SKM-1 treated with dmso at 0.1 percent for 144 hours (cell line): ENCODE results near the gene SLC46A1.

Source experiments
- DNase-seq: peaks from one replicate; lab custom pipeline; 2025; ENCODE audit not compliant: unreplicated experiment; lab: John Stamatoyannopoulos, UW

SLC46A1 gene

DNA sequence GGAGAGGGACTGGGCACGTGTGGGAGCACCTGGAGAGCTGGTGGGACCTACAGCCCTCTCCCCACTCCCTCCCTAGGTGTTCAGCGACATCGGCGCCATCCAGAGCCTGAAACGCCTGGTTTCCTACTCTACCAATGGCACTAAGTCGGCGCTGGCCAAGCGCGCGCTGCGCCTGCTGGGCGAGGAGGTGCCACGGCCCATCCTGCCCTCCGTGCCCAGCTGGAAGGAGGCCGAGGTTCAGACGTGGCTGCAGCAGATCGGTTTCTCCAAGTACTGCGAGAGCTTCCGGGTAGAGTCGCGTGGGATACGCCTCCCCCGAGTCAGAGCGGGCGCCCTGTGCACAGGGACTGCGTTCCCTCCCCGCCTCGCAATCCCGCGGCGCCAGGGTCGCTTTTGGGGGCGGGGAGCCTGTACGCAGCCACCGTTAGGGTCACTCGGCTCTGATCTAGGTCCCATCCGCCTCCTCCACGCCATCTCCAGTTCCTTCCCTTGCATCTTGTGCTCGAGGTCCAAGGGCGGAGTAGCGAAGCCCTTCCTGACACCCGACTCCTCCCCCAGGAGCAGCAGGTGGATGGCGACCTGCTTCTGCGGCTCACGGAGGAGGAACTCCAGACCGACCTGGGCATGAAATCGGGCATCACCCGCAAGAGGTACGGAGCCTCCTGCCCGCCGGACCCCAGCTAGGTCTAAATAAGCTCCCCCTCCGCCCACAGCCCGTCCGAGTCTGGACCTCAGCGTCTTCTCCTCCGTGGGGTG is 21.6 kb downstream of the SLC46A1 start:
- no peak for DNase-seq

DNA sequence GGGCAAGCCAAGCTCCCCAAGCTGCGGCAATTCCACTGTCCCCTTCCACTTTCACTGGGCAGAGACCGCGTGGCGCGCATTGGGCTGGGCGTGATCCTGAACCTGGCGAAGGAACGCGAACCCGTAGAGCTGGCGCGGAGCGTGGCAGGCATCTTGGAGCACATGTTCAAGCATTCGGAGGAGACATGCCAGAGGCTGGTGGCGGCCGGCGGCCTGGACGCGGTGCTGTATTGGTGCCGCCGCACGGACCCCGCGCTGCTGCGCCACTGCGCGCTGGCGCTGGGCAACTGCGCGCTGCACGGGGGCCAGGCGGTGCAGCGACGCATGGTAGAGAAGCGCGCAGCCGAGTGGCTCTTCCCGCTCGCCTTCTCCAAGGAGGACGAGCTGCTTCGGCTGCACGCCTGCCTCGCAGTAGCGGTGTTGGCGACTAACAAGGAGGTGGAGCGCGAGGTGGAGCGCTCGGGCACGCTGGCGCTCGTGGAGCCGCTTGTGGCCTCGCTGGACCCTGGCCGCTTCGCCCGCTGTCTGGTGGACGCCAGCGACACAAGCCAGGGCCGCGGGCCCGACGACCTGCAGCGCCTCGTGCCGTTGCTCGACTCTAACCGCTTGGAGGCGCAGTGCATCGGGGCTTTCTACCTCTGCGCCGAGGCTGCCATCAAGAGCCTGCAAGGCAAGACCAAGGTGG is 24.7 kb downstream of the SLC46A1 start:
- DNase-seq: no peak

DNA sequence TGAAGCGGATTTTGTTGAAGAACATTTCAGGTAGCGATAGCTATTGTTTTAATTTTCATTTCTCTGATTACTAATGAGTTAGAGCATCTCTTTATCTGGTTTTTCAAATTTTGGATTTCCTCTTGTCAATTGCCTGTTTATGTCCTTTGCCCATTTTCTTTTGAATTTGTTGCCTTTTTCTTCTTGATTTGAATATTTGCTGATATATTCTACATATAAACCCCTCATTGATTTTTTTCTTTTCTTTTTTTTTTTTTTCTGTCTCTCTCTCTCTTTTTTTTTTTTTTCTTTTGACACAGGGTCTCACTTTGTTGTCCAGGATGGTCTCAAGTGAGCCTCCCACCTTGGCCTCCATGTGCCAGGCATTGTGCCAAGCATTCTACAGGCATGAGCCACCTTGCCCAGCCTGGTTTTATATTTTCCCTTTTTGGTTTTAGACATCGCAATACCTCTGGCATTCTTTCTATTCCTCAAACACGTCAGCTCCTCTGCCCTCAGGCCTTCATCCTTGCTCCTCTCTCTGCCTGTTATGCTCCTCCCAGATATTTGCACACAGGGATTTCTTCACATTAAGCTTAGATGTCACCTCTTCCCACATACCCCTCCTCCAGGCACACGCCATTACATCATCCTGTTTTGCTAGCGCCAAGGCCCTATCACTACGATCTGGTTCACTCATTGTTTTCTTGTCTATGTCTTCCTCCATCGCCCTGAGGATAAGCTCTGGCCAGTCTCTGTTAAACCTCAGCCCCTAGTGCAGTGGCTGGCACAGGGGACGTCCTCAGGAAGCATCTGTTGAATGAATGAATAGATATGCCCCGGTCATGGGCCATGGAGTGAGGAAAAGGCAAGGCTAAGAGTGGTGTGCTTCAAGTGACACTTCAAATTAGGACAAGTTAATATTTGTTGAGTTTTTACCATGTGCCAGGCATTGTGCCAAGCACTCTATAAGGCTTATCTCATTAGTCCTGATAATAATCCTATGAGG is 25.9 kb downstream of the SLC46A1 start:
- no peak for DNase-seq

DNA sequence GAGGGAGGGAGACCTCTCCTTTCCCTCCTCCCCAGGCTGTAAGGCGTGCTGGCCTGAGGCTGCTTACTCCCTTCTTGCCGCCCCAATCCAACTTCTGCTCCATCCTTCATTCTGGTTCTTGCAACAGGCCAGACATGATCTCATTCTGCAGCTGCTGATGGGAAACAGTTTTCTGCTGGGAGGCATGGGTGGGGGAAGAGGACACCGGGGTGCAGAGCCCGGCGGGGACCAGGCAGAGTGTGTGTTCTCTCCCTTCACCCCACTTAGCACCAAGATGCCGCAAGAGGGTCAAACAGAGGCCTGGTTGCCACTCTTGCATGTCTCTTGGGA is 33.1 kb downstream of the SLC46A1 start:
- DNase-seq: no peak

DNA sequence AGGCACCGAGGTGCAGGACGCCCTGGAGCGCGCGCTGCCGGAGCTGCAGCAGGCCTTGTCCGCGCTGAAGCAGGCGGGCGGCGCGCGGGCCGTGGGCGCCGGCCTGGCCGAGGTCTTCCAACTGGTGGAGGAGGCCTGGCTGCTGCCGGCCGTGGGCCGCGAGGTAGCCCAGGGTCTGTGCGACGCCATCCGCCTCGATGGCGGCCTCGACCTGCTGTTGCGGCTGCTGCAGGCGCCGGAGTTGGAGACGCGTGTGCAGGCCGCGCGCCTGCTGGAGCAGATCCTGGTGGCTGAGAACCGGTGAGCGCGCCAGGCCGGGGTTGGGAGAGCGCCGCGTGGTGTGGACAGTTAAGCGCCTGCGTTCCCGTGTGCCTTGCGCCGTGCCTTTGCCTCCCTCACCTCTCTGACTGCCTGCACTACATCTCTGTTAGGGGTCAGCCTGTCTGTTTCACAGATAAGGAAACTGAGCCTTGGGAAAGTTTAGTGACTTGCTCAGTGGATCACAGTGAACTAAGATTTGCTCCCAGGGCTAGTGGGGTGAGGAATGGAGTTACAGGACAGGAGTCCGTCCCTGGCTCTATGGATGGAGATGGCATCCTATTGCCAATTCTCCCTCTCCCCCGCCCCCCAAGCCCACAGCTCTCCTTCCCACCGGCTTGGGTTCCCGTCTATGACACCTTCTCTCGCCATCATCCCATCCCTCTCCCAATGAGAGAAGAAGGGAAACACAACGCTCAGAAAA is 33.6 kb downstream of the SLC46A1 start:
- DNase-seq: no peak

DNA sequence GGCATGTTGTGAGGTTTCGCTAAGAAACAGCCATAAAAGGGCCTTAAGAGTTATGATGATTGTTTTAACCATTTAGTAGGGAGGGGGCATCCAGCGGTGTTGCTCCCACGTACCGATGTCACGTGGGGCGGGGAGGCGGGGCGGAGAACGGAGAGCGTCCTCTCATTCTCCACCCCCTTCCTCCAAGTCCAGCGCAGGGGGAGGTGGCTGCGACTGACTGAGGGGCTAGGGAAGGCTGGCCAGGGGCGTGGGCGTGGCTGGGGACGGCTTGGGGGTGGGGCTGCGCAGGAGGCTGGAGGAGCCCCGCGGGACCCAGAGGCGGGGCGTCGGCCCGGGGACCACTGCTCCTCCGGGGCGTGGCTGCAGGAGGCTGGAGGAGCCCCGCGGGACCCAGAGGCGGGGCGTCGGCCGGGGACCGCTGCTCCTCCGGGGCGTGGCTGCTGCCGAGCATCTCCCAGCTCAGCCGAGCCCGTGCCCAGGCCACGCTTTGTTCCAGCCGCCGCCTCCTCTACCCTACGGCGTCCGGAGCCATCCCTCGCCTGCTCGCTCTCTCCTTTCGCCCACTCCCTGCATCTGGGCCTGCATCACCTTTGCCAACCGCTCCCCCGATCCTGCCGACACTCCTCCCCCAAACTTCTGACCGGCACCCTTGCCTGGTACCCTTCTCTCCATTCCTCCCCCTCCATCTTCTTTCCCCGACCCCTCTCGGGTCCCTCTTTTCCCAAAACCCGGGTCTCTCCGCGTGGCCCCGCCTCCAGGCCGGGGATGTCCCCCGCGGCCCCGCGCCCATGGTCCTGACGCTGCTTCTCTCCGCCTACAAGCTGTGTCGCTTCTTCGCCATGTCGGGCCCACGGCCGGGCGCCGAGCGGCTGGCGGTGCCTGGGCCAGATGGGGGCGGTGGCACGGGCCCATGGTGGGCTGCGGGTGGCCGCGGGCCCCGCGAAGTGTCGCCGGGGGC is 34.5 kb downstream of the SLC46A1 start, which contains the start of gene SARM1:
TSS of gene SARM1 (plus strand) at position 450 of the 958 bp plus-strand sequence. CDS start at position 789, 339 bp downstream.
- DNase-seq: no peak

DNA sequence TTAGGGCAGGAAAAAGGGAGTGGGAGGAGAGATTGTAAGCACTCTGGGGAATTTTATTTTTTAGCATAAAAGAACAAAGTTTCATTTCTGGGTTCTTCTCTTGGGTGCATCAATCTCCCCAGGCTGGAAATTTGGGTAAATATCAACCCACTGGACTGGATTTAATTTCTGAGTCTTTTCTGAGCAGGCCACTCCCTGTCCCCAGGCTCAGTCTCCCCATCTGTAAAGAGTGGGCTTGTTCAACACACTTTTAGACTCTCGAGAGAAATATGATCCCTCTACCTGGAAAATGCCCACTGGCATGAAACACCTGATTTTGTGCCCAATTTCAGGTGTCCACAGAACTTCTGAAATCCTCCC is 35.3 kb downstream of the SLC46A1 start:
- DNase-seq: no peak

DNA sequence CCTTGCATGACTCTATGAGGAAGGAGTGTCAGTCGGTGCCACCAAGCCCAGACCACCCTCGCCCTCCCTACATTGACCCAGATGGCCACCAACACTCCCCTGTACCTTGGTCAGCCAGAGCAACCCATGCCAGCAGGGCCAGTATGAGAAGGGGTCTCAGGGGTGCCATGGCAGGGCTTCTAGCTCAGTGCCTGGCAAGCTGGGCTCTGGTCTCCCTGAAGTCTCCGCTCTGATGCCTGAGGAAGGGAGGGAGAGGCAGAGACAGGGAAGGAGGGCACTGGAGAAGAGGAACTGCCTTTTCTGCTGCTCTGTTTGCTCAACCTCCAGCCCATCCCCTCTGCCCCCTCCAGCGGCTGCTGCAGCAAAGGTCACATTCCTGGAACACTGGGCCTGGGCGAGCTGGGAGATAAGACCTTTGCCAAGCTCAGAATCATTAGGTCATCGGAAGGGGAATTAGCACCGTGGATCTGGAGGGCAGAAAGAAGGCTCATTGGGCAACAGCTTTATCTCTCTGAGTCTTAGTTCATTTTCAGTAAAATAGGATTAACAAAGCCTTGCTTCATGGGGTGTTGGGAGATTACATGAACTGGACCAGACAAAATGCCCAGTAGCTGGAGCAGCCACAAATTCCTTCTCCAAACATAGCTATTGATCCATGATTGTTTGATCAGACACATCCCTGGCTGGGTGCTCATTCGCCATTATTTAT is 35.8 kb downstream of the SLC46A1 start, which contains the start of gene VTN:
TSS of gene VTN (minus strand) at position 273 of the 709 bp plus-strand sequence. CDS start at position 169, 104 bp downstream.
- peak; percentile 46 for DNase-seq

DNA sequence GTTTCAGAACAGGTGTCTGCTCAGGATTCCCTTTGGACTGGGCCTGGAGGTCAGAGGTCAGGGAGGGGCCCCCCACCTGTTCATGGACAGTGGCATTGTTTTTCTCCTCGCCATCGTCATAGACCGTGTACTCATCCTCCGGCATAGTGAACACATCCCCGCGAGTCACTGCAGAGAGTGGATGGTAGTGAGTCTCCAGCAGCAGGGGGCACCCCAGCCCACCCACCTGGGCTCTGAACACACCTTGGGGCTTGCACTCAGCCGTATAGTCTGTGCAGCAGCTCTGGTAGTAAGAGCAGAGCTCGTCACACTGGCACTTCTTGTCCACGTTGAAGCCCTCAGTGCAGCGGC is 36.4 kb downstream of the SLC46A1 start:
- no peak for DNase-seq

DNA sequence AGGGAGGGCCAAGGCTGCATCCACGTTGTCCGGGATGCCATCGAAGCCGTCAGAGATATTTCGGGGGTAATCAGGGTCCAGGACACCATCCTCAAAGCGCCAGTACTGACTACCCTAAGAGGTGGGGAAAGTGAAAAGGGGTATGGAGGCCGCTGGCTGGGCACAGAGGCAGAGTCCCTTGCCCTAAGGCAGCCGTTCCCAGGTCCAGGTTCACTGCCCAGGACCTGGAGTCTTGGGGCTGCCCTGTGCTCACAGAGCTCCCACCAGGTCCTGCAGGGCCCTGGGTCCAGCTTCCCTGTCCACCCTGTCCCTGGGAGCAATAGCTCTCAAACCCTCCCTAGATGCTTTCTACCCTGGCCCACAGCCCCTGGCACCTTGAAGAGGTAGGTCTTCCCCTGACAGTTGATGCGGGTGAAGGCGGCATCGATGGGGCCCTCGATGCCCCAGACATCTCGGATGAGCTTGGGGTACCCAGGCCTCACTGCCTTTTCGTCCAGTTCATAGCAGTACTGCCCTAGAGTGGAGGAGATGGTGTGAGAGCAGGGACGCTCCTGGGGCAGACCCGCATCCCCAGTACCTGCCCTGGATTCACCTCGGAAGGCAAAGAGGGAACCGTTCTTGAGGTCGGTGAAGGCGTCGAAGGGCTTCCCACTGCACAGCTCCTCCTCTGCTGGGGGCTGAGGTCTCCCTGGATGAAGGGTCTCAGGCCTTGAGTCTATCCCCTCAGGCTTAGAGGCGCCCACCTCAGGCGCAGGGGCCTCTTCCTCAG is 36.9 kb downstream of the SLC46A1 start:
- DNase-seq: no peak

DNA sequence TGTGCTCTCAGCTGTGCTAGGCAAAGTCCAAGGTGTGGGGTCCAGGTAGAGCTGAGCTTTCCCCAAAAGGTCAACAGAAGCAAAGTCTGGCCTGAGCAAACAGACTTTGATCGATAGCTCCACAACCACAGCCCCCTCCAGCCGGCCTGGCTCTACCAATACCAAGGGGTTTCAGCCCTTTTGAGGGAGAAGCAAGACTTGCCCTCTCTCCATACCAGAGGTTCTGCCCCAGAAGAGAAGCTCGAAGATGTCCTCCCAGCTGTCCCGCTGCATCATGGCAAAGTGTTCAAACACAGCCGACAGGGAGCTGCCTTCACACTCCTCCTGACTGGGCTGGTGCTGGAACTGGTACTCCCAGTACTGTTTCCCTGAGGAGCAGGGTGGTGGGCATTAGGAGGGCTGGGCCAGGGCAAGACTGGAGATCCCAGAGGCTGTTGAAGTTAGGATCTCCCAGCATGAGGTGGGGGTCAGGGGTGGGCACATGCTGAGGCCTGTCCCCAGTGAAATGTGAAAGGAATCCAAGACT is 37.6 kb downstream of the SLC46A1 start:
- DNase-seq: no peak

DNA sequence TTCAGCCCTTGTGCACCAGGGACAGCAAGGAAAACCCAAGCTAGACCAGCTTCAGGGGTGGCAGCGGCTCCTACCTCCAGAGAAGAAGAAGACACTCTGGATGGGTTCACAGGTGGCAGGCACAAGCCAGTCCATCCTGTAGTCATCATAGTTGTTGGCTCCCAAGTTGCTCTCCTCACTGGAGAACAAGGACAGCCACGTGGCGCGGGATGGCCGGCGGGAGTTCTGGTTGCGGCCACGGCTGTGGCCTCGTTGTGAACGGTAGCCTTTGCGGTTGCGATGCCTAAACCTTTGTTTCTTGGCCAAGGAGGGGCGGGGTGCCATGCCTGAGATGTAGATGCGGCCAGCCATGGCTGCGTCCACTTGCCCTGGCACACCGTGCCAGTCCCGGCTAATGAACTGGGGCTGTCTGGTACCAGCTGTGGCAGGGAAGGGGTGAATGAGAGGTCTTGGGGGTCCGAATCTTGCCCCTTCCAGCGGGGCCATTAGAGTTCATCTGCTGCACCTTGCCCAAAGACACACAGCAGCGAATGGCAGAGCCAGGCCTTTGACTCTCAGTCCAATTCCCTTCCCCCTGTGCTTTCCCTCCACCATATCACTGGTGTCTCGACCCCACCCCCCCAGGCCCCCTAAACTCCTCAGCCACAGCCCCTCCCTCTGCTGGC is 38.2 kb downstream of the SLC46A1 start:
- no peak for DNase-seq

DNA sequence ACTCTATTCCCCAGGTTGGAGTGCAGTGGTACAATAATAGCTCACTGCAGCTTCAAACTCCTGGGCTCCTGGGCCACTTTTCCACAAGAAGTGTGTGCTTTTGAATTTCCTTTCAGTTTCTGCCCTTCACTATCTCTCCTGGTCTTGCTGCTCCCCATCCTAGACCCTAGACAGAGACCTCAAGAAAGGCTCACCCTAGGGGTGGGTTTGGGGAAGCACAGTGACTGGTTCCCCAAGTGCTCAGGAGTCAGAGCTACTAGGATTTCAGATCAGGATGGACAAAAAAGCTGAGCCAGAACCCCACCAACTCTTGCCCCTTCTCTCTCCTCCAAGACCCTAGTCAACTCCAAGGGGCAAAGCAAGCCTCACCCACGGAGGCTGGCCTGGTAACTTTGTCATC is 39.4 kb downstream of the SLC46A1 start:
- DNase-seq: no peak

DNA sequence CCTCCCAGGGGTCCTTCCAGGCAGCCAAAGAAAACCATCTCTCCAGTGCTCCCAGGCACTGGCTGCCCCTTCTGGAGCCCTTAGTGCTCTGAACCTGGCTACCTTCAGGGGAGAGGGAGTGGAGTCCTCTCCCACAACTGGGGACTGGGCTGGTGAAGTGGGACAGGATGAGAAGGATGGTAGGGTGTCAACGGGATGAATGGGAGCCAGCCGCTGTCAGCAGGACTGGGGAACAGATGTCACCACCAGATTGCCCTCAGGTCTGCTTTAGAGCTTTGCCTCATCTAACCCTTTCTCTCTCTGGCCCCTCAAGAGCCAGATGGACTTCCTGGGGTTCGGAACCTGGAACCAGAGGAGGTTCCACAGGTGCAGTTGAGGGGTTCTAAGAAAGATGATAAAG is 40.5 kb downstream of the SLC46A1 start:
- DNase-seq: no peak

DNA sequence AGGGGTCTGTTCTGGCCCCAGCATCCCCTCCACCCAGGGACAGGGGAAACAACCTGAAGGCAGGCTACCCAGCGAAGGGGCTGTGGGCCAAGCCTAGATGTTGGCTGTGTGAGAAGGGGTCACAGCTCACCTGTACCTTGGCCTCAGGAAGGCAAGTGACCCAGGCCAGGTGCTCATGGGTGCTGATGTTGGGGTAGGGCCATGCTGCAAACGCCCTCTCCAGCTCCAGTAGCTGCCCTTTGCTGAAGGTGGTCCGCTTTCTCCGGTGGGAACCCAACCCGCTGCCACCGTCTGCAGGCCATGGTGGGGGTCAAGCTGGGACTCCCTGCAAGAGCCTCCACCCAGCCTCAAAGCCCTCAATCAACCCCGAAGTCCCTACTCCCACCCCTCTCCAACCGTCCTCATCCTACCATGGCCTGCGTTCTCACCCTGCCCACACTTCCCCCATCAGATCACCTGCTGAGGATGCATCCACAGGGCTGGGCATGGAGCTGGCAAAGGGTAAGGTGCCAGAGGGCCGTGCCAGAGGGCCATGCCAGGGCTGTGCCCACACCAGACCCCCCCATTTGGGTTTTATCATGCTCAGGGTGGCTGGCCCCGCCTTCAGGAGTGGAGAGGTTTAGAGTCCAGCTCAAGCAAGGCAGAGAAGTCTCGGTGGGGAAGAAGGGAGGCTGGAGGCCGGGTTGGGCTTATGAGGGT is 41.2 kb downstream of the SLC46A1 start, which contains the start of gene SEBOX:
TSS of gene SEBOX (minus strand) at position 535 of the 699 bp plus-strand sequence. CDS start at position 487, 48 bp downstream.
- no peak for DNase-seq

DNA sequence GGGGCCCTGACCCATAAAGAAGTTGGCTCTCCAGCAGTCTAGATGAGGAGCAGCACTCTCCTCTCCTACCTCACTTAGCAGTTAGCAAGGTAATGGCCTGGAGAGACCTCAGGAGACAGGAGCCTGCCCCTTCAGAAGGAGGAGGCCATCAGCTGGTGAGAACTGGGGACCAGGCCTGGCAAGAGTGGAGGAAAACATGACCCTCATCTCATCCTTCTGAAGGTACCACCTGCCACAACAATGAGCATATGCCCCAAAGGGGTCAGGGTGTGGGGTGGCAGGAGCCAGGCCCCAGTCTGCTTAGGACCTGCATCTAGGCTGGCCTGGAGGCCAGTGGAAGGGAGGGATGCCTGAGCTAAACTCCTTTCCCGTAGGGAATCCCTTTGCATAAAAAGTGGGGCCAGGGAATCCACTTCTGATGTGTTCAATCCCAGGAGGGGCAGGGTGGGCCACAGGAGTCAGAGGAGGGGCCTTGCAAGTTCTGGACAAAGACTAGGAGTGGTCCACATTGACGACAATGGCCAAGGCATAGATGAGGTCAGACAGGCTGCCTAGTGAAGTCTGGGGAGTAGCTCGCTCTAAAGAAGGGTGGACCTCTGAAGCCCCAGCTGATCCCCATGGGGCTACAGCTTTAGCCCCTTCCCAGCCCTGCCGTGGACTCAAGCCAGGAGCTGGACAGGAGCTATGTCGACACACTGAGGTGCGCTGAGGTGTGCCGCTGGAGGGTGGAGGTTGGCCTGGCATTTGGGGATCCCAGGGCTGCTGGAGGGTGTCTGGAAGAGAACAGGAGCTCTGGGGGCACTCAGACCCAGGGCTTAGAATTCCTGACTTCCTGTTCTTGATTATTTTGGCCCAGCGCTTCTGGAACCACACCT is 42.0 kb downstream of the SLC46A1 start:
- DNase-seq: no peak
